ENCODE results near the gene BMPR1B.

BMPR1B gene

DNA sequence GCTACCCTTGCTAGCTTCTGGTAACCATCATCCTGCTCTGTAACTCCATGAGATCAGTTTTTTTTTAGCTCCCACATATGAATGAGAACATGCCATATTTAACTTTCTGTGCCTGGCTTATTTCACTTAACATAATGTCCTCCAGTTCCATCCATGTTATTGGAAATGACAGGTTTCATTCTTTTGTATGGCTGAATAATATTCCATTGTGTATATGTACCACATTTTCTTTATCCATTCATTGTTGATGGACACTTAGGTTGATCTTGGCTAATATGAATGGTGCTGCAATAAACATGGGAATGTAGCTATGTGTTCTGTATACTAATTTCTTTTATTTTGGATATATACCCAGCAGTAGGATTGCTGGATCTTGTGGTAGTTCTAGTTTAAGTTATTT is 204.7 kb downstream of the BMPR1B start:
- no peaks in the 10 kb centered on the region for H3K27me3 ChIP-seq (ENCODE audit: control insufficient read depth, insufficient read depth, low read length)
- H3K36me3 ChIP-seq (ENCODE audit: control insufficient read depth, low read depth, low read length) = no peaks in the 10 kb centered on the region
- no peak overlapping the region for H3K9ac ChIP-seq (ENCODE audit: low read length)
- no peak overlapping the region for H3K27ac ChIP-seq (ENCODE audit: low read length)
- no peaks in the 10 kb centered on the region for H3K9me3 ChIP-seq (ENCODE audit: control insufficient read depth, low read depth, low read length)
- H3K4me3 ChIP-seq (ENCODE audit: low read length) = no peak overlapping the region
- H3K4me1 ChIP-seq (ENCODE audit: control insufficient read depth, low read depth, low read length) = no peaks in the 10 kb centered on the region

DNA sequence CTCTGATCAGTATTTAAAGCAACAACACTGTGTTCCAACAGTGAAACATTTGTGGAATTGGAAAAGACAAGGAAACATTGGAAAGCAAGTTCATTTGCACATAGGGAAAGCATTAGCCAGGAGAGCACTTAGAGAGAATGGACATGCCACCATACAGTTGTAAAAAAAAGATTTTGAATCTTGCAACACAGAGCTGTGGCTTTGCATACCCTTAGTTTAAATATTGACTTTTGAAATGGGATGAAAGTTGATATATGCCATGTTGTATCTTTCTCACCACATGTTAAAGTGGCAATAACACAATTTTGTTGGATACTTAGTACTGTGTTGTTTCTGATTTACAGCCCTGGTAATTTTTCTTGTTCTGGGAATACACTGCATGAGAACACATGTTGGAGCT is 208.1 kb downstream of the BMPR1B start:
- Histone ChIP-seq H3K4me3 (ENCODE audit: low read length) (no peak overlapping the region), H3K36me3 (ENCODE audit: control insufficient read depth, low read depth, low read length) (no peaks in the 10 kb centered on the region), H3K27ac (ENCODE audit: low read length) (no peak overlapping the region), H3K4me1 (ENCODE audit: control insufficient read depth, low read depth, low read length) (no peaks in the 10 kb centered on the region), H3K27me3 (ENCODE audit: control insufficient read depth, insufficient read depth, low read length) (no peaks in the 10 kb centered on the region), H3K9ac (ENCODE audit: low read length) (no peak overlapping the region), H3K9me3 (ENCODE audit: control insufficient read depth, low read depth, low read length) (no peaks in the 10 kb centered on the region)

DNA sequence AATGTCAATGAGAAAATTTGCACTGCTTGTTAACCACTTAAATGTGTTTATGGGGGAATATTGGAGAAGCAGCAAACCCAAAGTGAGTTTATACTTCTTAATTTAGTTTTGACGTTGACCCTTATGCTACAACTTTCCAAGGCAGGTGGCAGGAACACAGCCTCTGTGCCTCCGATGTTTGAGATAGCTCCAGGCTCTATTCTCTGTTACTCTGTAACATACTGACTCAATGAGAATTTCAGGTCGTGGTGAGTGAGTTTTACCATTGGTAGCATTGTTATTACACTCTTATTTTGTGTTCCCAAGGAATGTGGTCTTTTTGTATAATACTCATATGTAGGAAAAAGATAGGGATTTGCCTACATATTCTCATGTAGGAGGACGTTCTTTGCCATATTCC is 210.7 kb downstream of the BMPR1B start:
- Histone ChIP-seq H3K4me1 (ENCODE audit: control insufficient read depth, low read depth, low read length) (no peaks in the 10 kb centered on the region), H3K27me3 (ENCODE audit: control insufficient read depth, insufficient read depth, low read length) (no peaks in the 10 kb centered on the region)

DNA sequence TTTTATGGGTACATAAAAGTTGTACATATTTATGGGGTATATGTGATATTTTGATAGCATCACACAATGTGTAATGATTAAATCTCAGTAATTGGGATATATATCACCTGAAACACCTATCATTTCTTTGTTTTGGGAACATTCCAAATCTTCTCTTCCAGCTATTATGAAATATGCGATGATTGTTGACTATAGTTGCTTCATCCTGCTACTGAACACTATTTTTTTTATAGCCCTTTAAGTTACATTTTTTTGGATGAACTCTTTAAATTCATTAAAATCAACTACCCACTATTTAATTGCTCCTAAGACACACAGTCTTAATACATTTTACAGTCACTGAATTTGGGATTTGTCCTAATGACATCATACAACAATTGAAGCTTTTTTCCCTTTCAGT is 212.9 kb downstream of the BMPR1B start:
- Histone ChIP-seq H3K9ac (ENCODE audit: low read length) (no peak overlapping the region), H3K36me3 (ENCODE audit: control insufficient read depth, low read depth, low read length) (no peaks in the 10 kb centered on the region), H3K9me3 (ENCODE audit: control insufficient read depth, low read depth, low read length) (no peaks in the 10 kb centered on the region), H3K4me1 (ENCODE audit: control insufficient read depth, low read depth, low read length) (no peaks in the 10 kb centered on the region), H3K27ac (ENCODE audit: low read length) (no peak overlapping the region), H3K27me3 (ENCODE audit: control insufficient read depth, insufficient read depth, low read length) (no peaks in the 10 kb centered on the region), H3K4me3 (ENCODE audit: low read length) (no peak overlapping the region)

More for the DNA sequence above, 210.7 kb downstream of the BMPR1B start:
- Histone ChIP-seq H3K4me3 (ENCODE audit: low read length) (no peak overlapping the region), H3K36me3 (ENCODE audit: control insufficient read depth, low read depth, low read length) (no peaks in the 10 kb centered on the region), H3K9ac (ENCODE audit: low read length) (no peak overlapping the region), H3K27ac (ENCODE audit: low read length) (no peak overlapping the region), H3K9me3 (ENCODE audit: control insufficient read depth, low read depth, low read length) (no peaks in the 10 kb centered on the region)

DNA sequence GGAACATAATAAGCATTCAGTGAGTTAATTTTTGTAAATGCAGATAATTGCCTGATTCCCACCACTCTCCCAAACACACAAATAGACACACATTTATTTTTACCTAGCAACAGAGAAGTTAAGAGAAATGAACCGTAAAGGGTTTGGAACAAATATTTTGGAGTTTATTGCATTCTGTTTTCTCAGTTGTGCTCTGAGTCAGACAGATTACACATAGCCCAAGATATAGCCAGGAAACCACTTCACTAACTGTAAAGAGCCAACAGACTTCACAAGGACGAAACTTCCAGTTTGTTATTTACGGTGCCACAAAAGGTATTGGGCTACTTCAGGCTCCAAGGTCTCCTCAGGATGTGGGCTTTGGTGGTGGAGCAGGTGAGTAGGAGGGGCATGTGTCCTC is 217.0 kb downstream of the BMPR1B start:
- no peak overlapping the region for H3K27ac ChIP-seq (ENCODE audit: low read length)
- no peaks in the 10 kb centered on the region for H3K4me1 ChIP-seq (ENCODE audit: control insufficient read depth, low read depth, low read length)
- no peaks in the 10 kb centered on the region for H3K9me3 ChIP-seq (ENCODE audit: control insufficient read depth, low read depth, low read length)
- H3K4me3 ChIP-seq (ENCODE audit: low read length) = no peak overlapping the region
- H3K36me3 ChIP-seq (ENCODE audit: control insufficient read depth, low read depth, low read length) = no peaks in the 10 kb centered on the region
- H3K9ac ChIP-seq (ENCODE audit: low read length) = no peak overlapping the region
- no peaks in the 10 kb centered on the region for H3K27me3 ChIP-seq (ENCODE audit: control insufficient read depth, insufficient read depth, low read length)

DNA sequence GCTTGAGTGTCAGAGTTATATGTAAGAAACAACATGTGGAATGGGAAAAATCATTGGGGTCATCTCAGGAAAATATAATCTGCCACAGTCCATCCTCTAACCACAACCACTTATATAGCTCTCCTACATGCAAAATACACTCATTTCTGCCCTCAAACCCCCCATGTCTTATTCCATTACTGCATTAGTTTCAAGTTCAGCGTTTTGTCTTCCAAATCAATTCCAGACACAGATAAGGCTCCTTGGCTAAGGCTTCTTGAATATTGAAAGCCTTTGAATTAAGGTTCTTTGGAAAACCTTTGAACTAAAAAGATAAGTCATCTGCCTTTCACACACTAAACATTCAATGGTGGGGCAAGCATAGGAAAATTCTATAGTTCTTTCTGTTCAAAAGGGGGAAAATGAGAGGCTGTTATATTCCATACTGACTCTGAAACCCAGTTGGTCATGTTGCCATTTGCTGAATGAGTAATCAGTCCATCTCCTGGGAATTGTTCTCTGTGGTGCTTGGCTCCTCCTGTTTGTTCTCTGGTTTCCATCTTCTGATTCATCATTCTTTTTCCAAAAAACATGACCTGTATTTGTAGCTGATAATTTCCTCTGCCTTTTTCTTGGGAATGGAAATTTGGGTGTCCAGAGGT is 218.7 kb downstream of the BMPR1B start:
- no peaks in the 10 kb centered on the region for H3K4me1 ChIP-seq (ENCODE audit: control insufficient read depth, low read depth, low read length)
- no peak overlapping the region for H3K9ac ChIP-seq (ENCODE audit: low read length)
- H3K4me3 ChIP-seq (ENCODE audit: low read length) = no peak overlapping the region
- H3K27me3 ChIP-seq (ENCODE audit: control insufficient read depth, insufficient read depth, low read length) = no peaks in the 10 kb centered on the region
- H3K27ac ChIP-seq (ENCODE audit: low read length) = no peak overlapping the region
- H3K36me3 ChIP-seq (ENCODE audit: control insufficient read depth, low read depth, low read length) = no peaks in the 10 kb centered on the region
- no peaks in the 10 kb centered on the region for H3K9me3 ChIP-seq (ENCODE audit: control insufficient read depth, low read depth, low read length)

DNA sequence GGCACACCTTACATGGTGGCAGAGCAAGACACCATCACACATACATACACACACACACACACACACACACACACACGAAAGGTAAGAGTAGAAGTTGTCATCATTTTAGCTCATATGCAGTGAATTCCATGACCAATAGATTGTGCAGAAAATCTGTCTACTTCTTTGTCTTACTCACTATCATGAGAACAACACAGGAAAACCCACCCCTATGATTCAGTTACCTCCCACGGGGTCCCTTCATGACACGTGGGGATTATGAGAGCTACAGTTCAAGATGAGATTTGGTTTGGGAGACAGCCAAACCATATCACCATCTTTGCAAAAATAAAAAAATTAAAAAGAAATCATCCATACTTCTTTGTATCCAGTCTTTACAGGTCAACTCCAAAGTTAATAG is 221.1 kb downstream of the BMPR1B start:
- no peaks in the 10 kb centered on the region for H3K36me3 ChIP-seq (ENCODE audit: control insufficient read depth, low read depth, low read length)
- no peaks in the 10 kb centered on the region for H3K27me3 ChIP-seq (ENCODE audit: control insufficient read depth, insufficient read depth, low read length)
- H3K4me3 ChIP-seq (ENCODE audit: low read length) = no peak overlapping the region
- H3K9me3 ChIP-seq (ENCODE audit: control insufficient read depth, low read depth, low read length) = no peaks in the 10 kb centered on the region
- H3K9ac ChIP-seq (ENCODE audit: low read length) = no peak overlapping the region
- H3K4me1 ChIP-seq (ENCODE audit: control insufficient read depth, low read depth, low read length) = no peaks in the 10 kb centered on the region
- H3K27ac ChIP-seq (ENCODE audit: low read length) = no peak overlapping the region

DNA sequence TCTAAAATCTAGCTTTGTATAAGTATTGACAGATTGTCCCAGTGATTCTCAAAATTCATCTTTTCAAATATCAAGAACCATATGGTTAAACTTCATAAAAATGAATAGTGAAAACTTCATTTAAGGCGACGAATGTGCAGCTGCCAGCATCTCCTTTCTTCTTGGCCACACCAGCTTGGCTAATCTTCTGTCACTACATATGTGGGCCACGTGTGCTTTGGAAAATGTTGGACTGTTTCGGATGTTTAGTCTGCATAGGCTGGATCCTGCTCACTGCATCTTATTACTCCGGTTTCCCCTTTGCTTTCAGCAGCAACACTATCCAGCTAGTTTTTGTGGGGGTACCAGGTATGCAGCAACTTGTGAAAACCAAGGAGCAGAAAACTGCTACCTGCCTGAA is 221.9 kb downstream of the BMPR1B start:
- H3K9ac ChIP-seq (ENCODE audit: low read length) = no peak overlapping the region
- no peak overlapping the region for H3K4me3 ChIP-seq (ENCODE audit: low read length)
- no peaks in the 10 kb centered on the region for H3K27me3 ChIP-seq (ENCODE audit: control insufficient read depth, insufficient read depth, low read length)
- H3K4me1 ChIP-seq (ENCODE audit: control insufficient read depth, low read depth, low read length) = no peaks in the 10 kb centered on the region
- H3K36me3 ChIP-seq (ENCODE audit: control insufficient read depth, low read depth, low read length) = no peaks in the 10 kb centered on the region
- no peaks in the 10 kb centered on the region for H3K9me3 ChIP-seq (ENCODE audit: control insufficient read depth, low read depth, low read length)
- H3K27ac ChIP-seq (ENCODE audit: low read length) = no peak overlapping the region

DNA sequence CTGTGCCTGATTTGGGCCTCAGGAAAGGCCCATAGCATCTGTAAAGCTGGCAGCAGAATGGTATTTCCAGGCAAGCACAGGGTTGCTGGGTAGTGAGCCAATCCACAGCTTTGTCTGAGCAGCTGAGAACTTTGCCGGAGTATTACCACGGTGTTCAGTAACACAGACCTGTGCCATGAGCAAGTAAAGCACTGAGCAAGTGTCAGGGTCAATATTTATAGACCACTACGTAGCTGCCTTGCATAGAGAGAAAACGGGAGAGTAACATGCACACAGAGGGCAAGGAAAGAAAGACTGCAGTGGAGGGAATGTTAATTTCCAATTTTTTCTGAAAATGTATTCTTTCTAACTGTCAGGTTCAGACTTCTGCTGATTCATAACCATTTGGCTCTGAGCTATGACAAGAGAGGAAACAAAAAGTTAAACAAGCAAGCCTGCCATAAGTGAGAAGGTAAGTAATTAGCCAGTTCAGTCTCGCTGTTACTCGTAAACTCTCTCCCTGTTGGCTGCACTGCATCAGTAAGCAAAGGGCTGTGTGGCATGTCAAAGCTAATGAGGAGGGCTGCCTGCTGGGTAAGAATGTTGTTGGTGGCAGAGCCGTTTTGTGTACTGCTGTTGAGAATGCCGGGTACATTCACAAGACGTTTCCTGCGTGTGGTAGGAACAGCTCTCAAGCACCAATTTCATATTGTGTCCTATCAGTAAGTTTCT is 238.1 kb downstream of the BMPR1B start:
- peaks cover 10% of the 10 kb centered on the region for H3K4me1 ChIP-seq (ENCODE audit: control insufficient read depth, low read depth, low read length)
- no peaks in the 10 kb centered on the region for H3K9me3 ChIP-seq (ENCODE audit: control insufficient read depth, low read depth, low read length)
- H3K27ac ChIP-seq (ENCODE audit: low read length) = no peak overlapping the region
- H3K9ac ChIP-seq (ENCODE audit: low read length) = no peak overlapping the region
- H3K4me3 ChIP-seq (ENCODE audit: low read length) = peak overlapping the region; percentile 4
- H3K27me3 ChIP-seq (ENCODE audit: control insufficient read depth, insufficient read depth, low read length) = no peaks in the 10 kb centered on the region
- H3K36me3 ChIP-seq (ENCODE audit: control insufficient read depth, low read depth, low read length) = no peaks in the 10 kb centered on the region

DNA sequence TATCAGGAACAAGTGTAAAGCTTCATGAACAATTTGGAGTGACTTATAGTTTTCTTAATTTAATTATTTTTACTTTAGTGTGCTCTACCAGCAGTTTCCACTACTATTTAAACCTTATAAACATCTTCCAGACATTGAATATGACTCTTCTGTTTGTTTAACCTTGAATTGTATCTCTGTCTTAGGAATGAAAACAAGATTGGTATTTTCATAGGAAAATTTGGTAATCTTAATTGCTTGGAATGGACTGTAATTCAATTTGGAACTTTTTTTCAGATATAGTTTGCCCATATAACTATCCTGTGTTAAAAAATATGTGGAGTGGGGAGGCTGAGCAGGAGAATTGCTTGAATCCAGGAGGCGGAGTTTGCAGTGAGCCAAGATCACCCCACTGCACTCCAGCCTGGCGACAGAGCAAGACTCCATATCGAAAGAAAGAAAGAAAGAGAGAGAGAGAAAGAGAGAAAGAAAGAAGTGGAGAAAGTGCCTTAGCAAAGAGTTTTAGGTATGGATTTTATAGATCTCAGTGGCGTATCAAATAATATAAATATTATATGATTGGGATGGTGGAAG is 242.4 kb downstream of the BMPR1B start:
- Histone ChIP-seq H3K4me3 (ENCODE audit: low read length) (no peak overlapping the region), H3K36me3 (ENCODE audit: control insufficient read depth, low read depth, low read length) (no peaks in the 10 kb centered on the region), H3K27me3 (ENCODE audit: control insufficient read depth, insufficient read depth, low read length) (no peaks in the 10 kb centered on the region), H3K9me3 (ENCODE audit: control insufficient read depth, low read depth, low read length) (no peaks in the 10 kb centered on the region), H3K9ac (ENCODE audit: low read length) (no peak overlapping the region), H3K27ac (ENCODE audit: low read length) (no peak overlapping the region), H3K4me1 (ENCODE audit: control insufficient read depth, low read depth, low read length) (peaks cover 10% of the 10 kb centered on the region)

DNA sequence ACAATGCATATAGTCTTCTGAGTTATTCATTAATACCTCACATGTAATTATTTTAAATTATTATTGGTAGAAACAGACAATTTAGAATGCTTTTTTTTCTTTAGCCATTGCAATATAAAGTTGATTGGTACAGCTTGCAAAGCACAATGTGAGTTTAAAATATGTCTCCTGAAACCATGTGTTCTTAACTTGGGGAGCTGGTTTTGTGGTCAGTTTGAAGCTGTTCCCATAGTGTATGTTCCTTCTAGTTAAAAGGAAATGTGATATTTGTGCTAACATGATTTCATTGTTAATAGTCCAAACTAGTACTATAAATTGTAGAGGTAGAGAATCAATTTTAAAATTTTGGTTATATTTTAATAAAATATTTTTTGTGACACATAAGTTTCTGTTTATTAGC is 247.2 kb downstream of the BMPR1B start:
- no peak overlapping the region for H3K27ac ChIP-seq (ENCODE audit: low read length)
- no peaks in the 10 kb centered on the region for H3K36me3 ChIP-seq (ENCODE audit: control insufficient read depth, low read depth, low read length)
- no peaks in the 10 kb centered on the region for H3K9me3 ChIP-seq (ENCODE audit: control insufficient read depth, low read depth, low read length)
- no peak overlapping the region for H3K9ac ChIP-seq (ENCODE audit: low read length)
- no peaks in the 10 kb centered on the region for H3K4me1 ChIP-seq (ENCODE audit: control insufficient read depth, low read depth, low read length)
- no peaks in the 10 kb centered on the region for H3K27me3 ChIP-seq (ENCODE audit: control insufficient read depth, insufficient read depth, low read length)
- no peak overlapping the region for H3K4me3 ChIP-seq (ENCODE audit: low read length)

DNA sequence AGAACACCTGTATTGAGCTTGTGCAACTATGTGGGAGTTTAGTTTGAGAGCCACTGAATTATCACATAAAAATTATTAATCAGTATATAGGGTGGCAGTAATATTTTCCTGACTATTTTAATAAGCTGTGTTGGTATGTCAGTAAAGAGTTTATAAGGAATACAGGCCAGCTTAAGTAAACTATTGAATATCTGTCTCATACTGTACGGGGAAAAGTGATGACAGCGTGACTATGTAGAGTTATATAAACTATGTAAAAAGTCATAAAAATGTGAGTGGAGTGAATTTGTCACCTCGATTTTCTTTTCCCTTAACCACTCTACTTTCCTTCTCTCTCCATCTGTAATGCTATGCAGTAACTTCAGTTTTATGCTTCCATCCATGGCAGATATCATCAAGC is 250.2 kb downstream of the BMPR1B start:
- Histone ChIP-seq H3K9me3 (ENCODE audit: control insufficient read depth, low read depth, low read length) (no peaks in the 10 kb centered on the region), H3K27ac (ENCODE audit: low read length) (no peak overlapping the region), H3K9ac (ENCODE audit: low read length) (no peak overlapping the region), H3K36me3 (ENCODE audit: control insufficient read depth, low read depth, low read length) (no peaks in the 10 kb centered on the region), H3K4me3 (ENCODE audit: low read length) (no peak overlapping the region), H3K4me1 (ENCODE audit: control insufficient read depth, low read depth, low read length) (no peaks in the 10 kb centered on the region), H3K27me3 (ENCODE audit: control insufficient read depth, insufficient read depth, low read length) (no peaks in the 10 kb centered on the region)

Data from iPS-18a (cell line).